DOHH2 (cell line): ENCODE data around the gene RAB38.

Experiments
- EZH2phosphoT487 ChIP-seq: fragments of 200-600 bp; sonication (generic); IDR thresholded peaks from 2 replicates; pipeline ENCODE4 v1.6.1; 2017; ENCODE audit warnings: borderline replicate concordance, mild to moderate bottlenecking, antibody characterized with exemption, low read length, moderate library complexity, mixed read lengths
- TF ChIP-seq, protein P1 (sequence below): fragments of 200-600 bp; sonication (generic); IDR thresholded peaks from one replicate; pipeline ENCODE4 v1.5.1; 2014; ENCODE audit warnings: antibody characterized with exemption, mild to moderate bottlenecking, low read depth, low read length; ENCODE audit not compliant: poor library complexity, severe bottlenecking

- TF ChIP-seq, protein P1, sequence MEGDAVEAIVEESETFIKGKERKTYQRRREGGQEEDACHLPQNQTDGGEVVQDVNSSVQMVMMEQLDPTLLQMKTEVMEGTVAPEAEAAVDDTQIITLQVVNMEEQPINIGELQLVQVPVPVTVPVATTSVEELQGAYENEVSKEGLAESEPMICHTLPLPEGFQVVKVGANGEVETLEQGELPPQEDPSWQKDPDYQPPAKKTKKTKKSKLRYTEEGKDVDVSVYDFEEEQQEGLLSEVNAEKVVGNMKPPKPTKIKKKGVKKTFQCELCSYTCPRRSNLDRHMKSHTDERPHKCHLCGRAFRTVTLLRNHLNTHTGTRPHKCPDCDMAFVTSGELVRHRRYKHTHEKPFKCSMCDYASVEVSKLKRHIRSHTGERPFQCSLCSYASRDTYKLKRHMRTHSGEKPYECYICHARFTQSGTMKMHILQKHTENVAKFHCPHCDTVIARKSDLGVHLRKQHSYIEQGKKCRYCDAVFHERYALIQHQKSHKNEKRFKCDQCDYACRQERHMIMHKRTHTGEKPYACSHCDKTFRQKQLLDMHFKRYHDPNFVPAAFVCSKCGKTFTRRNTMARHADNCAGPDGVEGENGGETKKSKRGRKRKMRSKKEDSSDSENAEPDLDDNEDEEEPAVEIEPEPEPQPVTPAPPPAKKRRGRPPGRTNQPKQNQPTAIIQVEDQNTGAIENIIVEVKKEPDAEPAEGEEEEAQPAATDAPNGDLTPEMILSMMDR = no peak
- TF ChIP-seq EZH2phosphoT487 = no peak
These were observed 59.2 kb downstream of the RAB38 start for GRCh38 chr11:88115828-88116755.
